OCI-LY3 (cell line): ENCODE data around the gene GID4.

Experiments
- H2AFZ ChIP-seq: fragments of 200-600, 300-600 bp; shearing (Covaris generic); 2 replicates; pipeline ENCODE4 v1.6.0; 2014; ENCODE audit warnings: antibody characterized with exemption, low read depth, low read length
- H3K27ac ChIP-seq: fragments of 200-600, 300-600 bp; sonication (generic); 2 replicates; pipeline ENCODE4 v1.5.1; 2014; ENCODE audit warnings: mild to moderate bottlenecking, low read length, moderate library complexity, mixed read lengths
- H3K27me3 ChIP-seq: fragments of 200-600, 300-600 bp; sonication (generic); 2 replicates; pipeline ENCODE4 v1.6.1; 2014; ENCODE audit warnings: low read depth, low read length, mixed read lengths
- H3K36me3 ChIP-seq: fragments of 200-600, 300-600 bp; sonication (generic); replicated peaks from 2 replicates; pipeline ENCODE3; 2014; ENCODE audit warnings: low read depth, low read length, mixed read lengths
- H3K4me1 ChIP-seq: fragments of 300-600, 200-600 bp; sonication (generic); 2 replicates; pipeline ENCODE4 v1.6.1; 2014; ENCODE audit warnings: low read length, mixed read lengths
- H3K4me2 ChIP-seq: fragments of 200-600, 300-600 bp; sonication (generic); 2 replicates; pipeline ENCODE4 v1.6.1; 2014; ENCODE audit warnings: low read length, mixed read lengths
- H3K4me3 ChIP-seq: fragments of 300-600, 200-600 bp; sonication (generic); 2 replicates; pipeline ENCODE4 v1.5.1; 2014; ENCODE audit warnings: antibody characterized with exemption, mild to moderate bottlenecking, low read length, moderate library complexity
- H3K79me2 ChIP-seq: fragments of 300-600, 200-600 bp; shearing (Covaris generic); 2 replicates; pipeline ENCODE4 v1.6.1; 2014; ENCODE audit warnings: mild to moderate bottlenecking, low read length, mixed read lengths
- H3K9ac ChIP-seq: fragments of 300-600, 200-600 bp; shearing (Covaris generic); 2 replicates; pipeline ENCODE4 v1.6.0; 2014; ENCODE audit warnings: mild to moderate bottlenecking, low read length, moderate library complexity
- H3K9me3 ChIP-seq: fragments of 200-600, 300-600 bp; shearing (Covaris generic); 2 replicates; pipeline ENCODE4 v1.6.1; 2014; ENCODE audit warnings: low read length, mixed read lengths; ENCODE audit not compliant: insufficient read depth
- H4K20me1 ChIP-seq: fragments of 200-600, 300-600 bp; sonication (generic); 2 replicates; pipeline ENCODE4 v1.6.1; 2016; ENCODE audit warnings: low read length, mixed read lengths; ENCODE audit not compliant: insufficient read depth
- CTCF ChIP-seq: fragments of 200-600, 300-600 bp; sonication (generic); IDR thresholded peaks from 2 replicates; pipeline ENCODE4 v1.5.1; 2014; ENCODE audit warnings: antibody characterized with exemption, low read length, low read depth
- EZH2phosphoT487 ChIP-seq: fragments of 200-600 bp; shearing (Covaris generic); IDR thresholded peaks from 2 replicates; pipeline ENCODE4 v1.6.1; 2018; ENCODE audit warnings: antibody characterized with exemption, mixed run types, low read depth

Gene GID4

GRCh38 chr17:18004884-18005305, 34.3 kb upstream of the GID4 start:
- Histone ChIP-seq H4K20me1 (no peaks in the 10 kb centered on the region), H3K4me2 (no peak overlapping the region), H3K9ac (no peak overlapping the region), H3K4me1 (no peaks in the 10 kb centered on the region), H3K27me3 (no peaks in the 10 kb centered on the region), H3K36me3 (no peaks in the 10 kb centered on the region), H2AFZ (no peak overlapping the region), H3K9me3 (no peaks in the 10 kb centered on the region), H3K4me3 (no peak overlapping the region), H3K79me2 (no peaks in the 10 kb centered on the region), H3K27ac (no peak overlapping the region)
- TF ChIP-seq CTCF (no peak), EZH2phosphoT487 (no peak)

GRCh38 chr17:18005496-18005895, 33.7 kb upstream of the GID4 start:
- Histone ChIP-seq H4K20me1 (no peaks in the 10 kb centered on the region), H3K4me1 (no peaks in the 10 kb centered on the region), H3K9ac (no peak overlapping the region), H3K27ac (no peak overlapping the region), H3K4me3 (no peak overlapping the region), H3K36me3 (no peaks in the 10 kb centered on the region), H3K9me3 (no peaks in the 10 kb centered on the region), H3K79me2 (no peaks in the 10 kb centered on the region), H3K4me2 (no peak overlapping the region), H3K27me3 (no peaks in the 10 kb centered on the region), H2AFZ (no peak overlapping the region)
- no peak for TF ChIP-seq CTCF
- TF ChIP-seq EZH2phosphoT487 = no peak

GRCh38 chr17:18006495-18007239, 32.5 kb upstream of the GID4 start:
- Histone ChIP-seq H3K36me3 (no peaks in the 10 kb centered on the region), H3K9me3 (no peaks in the 10 kb centered on the region), H3K4me1 (no peaks in the 10 kb centered on the region), H3K4me3 (no peak overlapping the region), H3K79me2 (no peaks in the 10 kb centered on the region), H3K27me3 (no peaks in the 10 kb centered on the region), H3K9ac (no peak overlapping the region), H4K20me1 (no peaks in the 10 kb centered on the region), H3K4me2 (no peak overlapping the region), H3K27ac (no peak overlapping the region), H2AFZ (no peak overlapping the region)
- no peak for TF ChIP-seq EZH2phosphoT487
- TF ChIP-seq CTCF = no peak

GRCh38 chr17:18008496-18009268, 30.5 kb upstream of the GID4 start:
- no peak for TF ChIP-seq EZH2phosphoT487
- TF ChIP-seq CTCF = no peak
- Histone ChIP-seq H3K27ac (no peak overlapping the region), H3K4me2 (no peak overlapping the region), H3K9me3 (no peaks in the 10 kb centered on the region), H3K9ac (no peak overlapping the region), H4K20me1 (no peaks in the 10 kb centered on the region), H2AFZ (no peak overlapping the region), H3K4me1 (no peaks in the 10 kb centered on the region), H3K79me2 (no peaks in the 10 kb centered on the region), H3K36me3 (no peaks in the 10 kb centered on the region), H3K27me3 (no peaks in the 10 kb centered on the region), H3K4me3 (no peak overlapping the region)
